K562 (cell line): ENCODE measurements around the gene DEGS2. TPM values are rescaled to one million over a fixed set of nuclear protein-coding genes. Genes with fewer than 3 reads are reported as not detected.

Experiments
- ATAC-seq: fragments of 200-7000 bp; cut with Tn5 transposase; 3 replicates; pipeline ENCODE4 v1.9.1; 2020; ENCODE audit warnings: moderate library complexity
- BruUV-seq: library from RNA; stranded (reverse); fragments of 400-500 nt; replicated peaks from 2 replicates; lab custom pipeline; 2021; lab: Mats Ljungman, UMichigan
- CTCF ChIA-PET: fragments of 300-600 bp; formaldehyde crosslinking; extraction: SDS; loops from one replicate; lab custom pipeline; 2021; ENCODE audit warnings: low intra/inter-chr PET ratio; lab: Yijun Ruan, JAX
- POLR2A ChIA-PET: fragments of 300-600, 350-650 bp; sonication (Branson Sonifier 250); formaldehyde crosslinking; extraction: SDS; loops from one replicate; lab custom pipeline; 2021; ENCODE audit warnings: antibody characterized with exemption, inconsistent platforms; lab: Yijun Ruan, JAX
- DNase-seq, 4 experiments: peaks; one replicate each; pipeline versions ENCODE4 v3.0.0 to v3.0.0-alpha.2; 2011 to 2018; ENCODE audit warnings: low spot score in 3 of 4, mixed read lengths in 3 of 4; ENCODE audit errors: extremely low read depth in 1 of 4
- FAIRE-seq: peaks from 2 replicates; lab custom pipeline; 2011; peaks lifted over from hg19 to GRCh38; lab: Jason Lieb, UNC
- H2AFZ ChIP-seq: 2 replicates; pipeline ENCODE4 v1.6.0; 2011; ENCODE audit warnings: low read depth, low read length, control low read depth, inconsistent platforms
- H3K27ac ChIP-seq: fragments of 200-600 bp; 3 replicates; pipeline ENCODE4 v1.8.0; 2011; ENCODE audit warnings: low read depth, mild to moderate bottlenecking, control low read depth, inconsistent platforms, low read length, moderate library complexity, mixed read lengths; ENCODE audit errors: extremely low read depth
- H3K27me3 ChIP-seq, 2 experiments: fragments of 300-600 bp in 1 of 2; 2 replicates in 1 of 2; 3 replicates in 1 of 2; pipeline versions ENCODE4 v1.6.0 to v1.8.0; 2011; ENCODE audit warnings: inconsistent platforms in 2 of 2, low read length in 2 of 2, mild to moderate bottlenecking in 1 of 2, mixed read lengths in 1 of 2, moderate library complexity in 1 of 2; ENCODE audit not compliant: control insufficient read depth in 2 of 2, insufficient read depth in 2 of 2
- H3K36me3 ChIP-seq: fragments of 300-600 bp; 3 replicates; pipeline ENCODE4 v1.8.0; 2011; ENCODE audit warnings: mild to moderate bottlenecking, low read length, inconsistent platforms; ENCODE audit not compliant: control insufficient read depth, insufficient read depth
- H3K4me1 ChIP-seq, 2 experiments: fragments of 200-600 bp in 1 of 2; replicated peaks in 1 of 2; 2 replicates in 1 of 2; 3 replicates in 1 of 2; pipeline versions ENCODE4 v1.5.1 to v1.8.0; 2011; ENCODE audit warnings: inconsistent platforms in 2 of 2, low read length in 2 of 2, mild to moderate bottlenecking in 1 of 2, mixed read lengths in 1 of 2, moderate library complexity in 1 of 2; ENCODE audit not compliant: control insufficient read depth in 2 of 2, insufficient read depth in 2 of 2
- H3K4me2 ChIP-seq: 2 replicates; pipeline ENCODE4 v1.6.1; 2011; ENCODE audit warnings: low read length, control low read depth, inconsistent platforms, mixed read lengths; ENCODE audit not compliant: insufficient read depth
- H3K4me3 ChIP-seq: fragments of 200-600 bp; sonication (generic), shearing (Covaris generic); 2 replicates; pipeline ENCODE4 v1.5.1; 2016; ENCODE audit warnings: control low read depth, inconsistent platforms
- H3K79me2 ChIP-seq: fragments of 200-600 bp; 3 replicates; pipeline ENCODE4 v1.8.0; 2011; ENCODE audit warnings: low read length, inconsistent platforms; ENCODE audit not compliant: control insufficient read depth, insufficient read depth
- H3K9ac ChIP-seq, 2 experiments: 2 replicates each; pipeline versions ENCODE4 v1.6.0 to v1.6.1; 2011; ENCODE audit warnings: low read depth in 2 of 2, low read length in 2 of 2, control low read depth in 1 of 2, inconsistent platforms in 1 of 2, mild to moderate bottlenecking in 1 of 2, mixed read lengths in 1 of 2; ENCODE audit not compliant: insufficient read depth in 1 of 2
- H3K9me1 ChIP-seq: one replicate; pipeline ENCODE4 v1.6.0; 2011; ENCODE audit warnings: inconsistent platforms, mild to moderate bottlenecking, low read length, moderate library complexity; ENCODE audit not compliant: control insufficient read depth, insufficient read depth
- H3K9me3 ChIP-seq: replicated peaks from 2 replicates; pipeline ENCODE4 v1.5.1; 2011; ENCODE audit warnings: low read depth, low read length, inconsistent platforms; ENCODE audit not compliant: control insufficient read depth, insufficient read depth
- H4K20me1 ChIP-seq: replicated peaks from 2 replicates; pipeline ENCODE4 v1.6.1; 2011; ENCODE audit warnings: low read length, inconsistent platforms, mixed read lengths; ENCODE audit not compliant: control insufficient read depth, insufficient read depth
- BRD9 ChIP-seq: fragments of 450-650 bp; IDR thresholded peaks from 2 replicates; pipeline ENCODE4 v1.6.1; 2018; ENCODE audit warnings: low read depth; ENCODE audit not compliant: partially characterized antibody
- CHD2 ChIP-seq: IDR thresholded peaks from 2 replicates; pipeline ENCODE4 v1.6.1; 2011; ENCODE audit warnings: low read depth, low read length
- ETV6 ChIP-seq, 3 experiments: fragments of 150-350 bp in 1 of 3; sonication (generic) in 1 of 3; formaldehyde crosslinking in 1 of 3; IDR thresholded peaks; 2 replicates each; pipeline versions ENCODE4 v1.6.1 to v1.8.0; 2014 to 2022; ENCODE audit warnings: borderline replicate concordance in 2 of 3, low read depth in 2 of 3, antibody characterized with exemption in 1 of 3, low read length in 1 of 3, mild to moderate bottlenecking in 1 of 3, missing genetic modification reagents in 1 of 3
- FOXK2 ChIP-seq, 2 experiments: fragments of 450-650 bp; IDR thresholded peaks in 1 of 2; conservative IDR thresholded peaks in 1 of 2; 2 replicates each; pipeline ENCODE4 v1.6.1; 2016; ENCODE audit warnings: low read depth in 2 of 2, mild to moderate bottlenecking in 1 of 2
- HMGN3 ChIP-seq: IDR thresholded peaks from 2 replicates; pipeline ENCODE4 v1.6.1; 2011; ENCODE audit warnings: borderline replicate concordance, low read depth, mild to moderate bottlenecking, mixed read lengths, low read length; ENCODE audit not compliant: insufficient read length; ENCODE audit errors: extremely low read depth
- KLF1 ChIP-seq: fragments of 450-650 bp; IDR thresholded peaks from 2 replicates; pipeline ENCODE4 v1.6.1; 2016; ENCODE audit warnings: missing genetic modification characterization, missing compliant biosample characterization
- MCM5 ChIP-seq: fragments of 450-650 bp; IDR thresholded peaks from 2 replicates; pipeline ENCODE4 v1.6.1; 2016; ENCODE audit warnings: low read depth
- MTA2 ChIP-seq: fragments of 450-650 bp; IDR thresholded peaks from 2 replicates; pipeline ENCODE4 v1.6.1; 2016; ENCODE audit warnings: low read depth
- NR2F6 ChIP-seq: fragments of 450-650 bp; formaldehyde crosslinking; IDR thresholded peaks from 2 replicates; pipeline ENCODE4 v1.4.0; 2020; ENCODE audit warnings: mild to moderate bottlenecking
- PRMT5 ChIP-seq: sonication (generic); formaldehyde crosslinking; IDR thresholded peaks from 2 replicates; pipeline ENCODE4 v1.5.0; 2020; ENCODE audit warnings: missing genetic modification reagents
- TAF7 ChIP-seq: fragments of 450-650 bp; IDR thresholded peaks from 2 replicates; pipeline ENCODE4 v1.6.1; 2016; ENCODE audit warnings: missing genetic modification characterization, missing compliant biosample characterization
- TAF9B ChIP-seq: fragments of 450-650 bp; IDR thresholded peaks from 2 replicates; pipeline ENCODE4 v1.6.1; 2018; ENCODE audit warnings: mild to moderate bottlenecking; ENCODE audit not compliant: partially characterized antibody
- TFE3 ChIP-seq: fragments of 450-650 bp; formaldehyde crosslinking; IDR thresholded peaks from 2 replicates; pipeline ENCODE4 v1.4.0; 2020; ENCODE audit warnings: mild to moderate bottlenecking, mixed read lengths
- ZNF696 ChIP-seq: fragments of 250-450 bp; sonication (Bioruptor Pico); conservative IDR thresholded peaks from 2 replicates; pipeline ENCODE4 v1.4.0; 2020; ENCODE audit warnings: mild to moderate bottlenecking, moderate library complexity
- ZNF766 ChIP-seq: fragments of 200-800 bp; sonication (Bioruptor generic); conservative IDR thresholded peaks from 2 replicates; pipeline ENCODE4 v1.6.1; 2016; ENCODE audit warnings: missing genetic modification characterization, missing compliant biosample characterization
- ZNF830 ChIP-seq: fragments of 250-450 bp; sonication (Bioruptor Pico); IDR thresholded peaks from 2 replicates; pipeline ENCODE4 v1.5.0; 2021; ENCODE audit warnings: mild to moderate bottlenecking
- ZZZ3 ChIP-seq: fragments of 450-650 bp; IDR thresholded peaks from 2 replicates; pipeline ENCODE4 v1.6.1; 2016; ENCODE audit warnings: antibody characterized with exemption, mild to moderate bottlenecking, moderate library complexity
- WGBS: fragments of 100-300 bp; shearing (Covaris generic); methylation state at CpG from one replicate; pipeline ENCODE4 v1.1.6; 2016; ENCODE audit warnings: low coverage, mixed read lengths; ENCODE audit not compliant: insufficient coverage; ENCODE audit errors: missing lambda C conversion rate; 5-methylcytosine and 5-hydroxymethylcytosine counted together
- in situ Hi-C: fragments of 300-500 bp; cut with MboI; formaldehyde crosslinking; loops from 4 replicates; pipeline ENCODE4 v1.15.0; 2018; ENCODE audit warnings: inconsistent platforms, mixed read lengths
- intact Hi-C: fragments of 100-400 bp; cut with micrococcal nuclease; formaldehyde crosslinking; loops from 2 replicates; pipeline ENCODE4 v1.14.2; 2022
- polyA plus RNA-seq, 8 experiments: library from polyadenylated mRNA; depleted of rRNA in 4 of 8; stranded (reverse) in 5 of 8; unstranded in 3 of 8; fragments of >200 nt; fragmentation: Nextera tagmentation in 2 of 8; fragmentation: Illumina TruSeq in 1 of 8; extraction: Ambion mirVana in 2 of 8; extraction: Trizol in 1 of 8; gene quantifications; 2 replicates each; pipeline versions ENCODE4 v1.2.1 to v1.2.3, GENCODE V29; 2011 to 2014; ENCODE audit warnings: inconsistent platforms in 1 of 8, missing spikeins in 1 of 8
- total RNA-seq, 7 experiments: library from RNA; depleted of rRNA in 6 of 7; stranded (reverse); fragments of >200 nt in 6 of 7; fragmentation: Illumina TruSeq in 2 of 7; extraction: Trizol in 2 of 7; gene quantifications; 2 replicates each; pipeline versions ENCODE4 v1.2.1 to v1.2.3, GENCODE V29; 2011 to 2021; ENCODE audit warnings: low replicate concordance in 1 of 7
- TF ChIP-seq, protein P1 (sequence below): IDR thresholded peaks from 2 replicates; pipeline ENCODE4 v1.6.1; 2011; ENCODE audit warnings: borderline replicate concordance, low read depth, mild to moderate bottlenecking, moderate library complexity, low read length; ENCODE audit not compliant: insufficient read depth, poor library complexity, severe bottlenecking

DEGS2 gene
- total and polyA plus RNA-seq, 9 of the 15 experiments (the other 6 are each of a cell fraction or from before 2014, with no cell fraction given), result 0.22 to 2.9 (median 0.70) TPM

- no peak for TF ChIP-seq FOXK2 (conservative IDR thresholded peaks at IDR 0.05 in 1 of 2, IDR thresholded peaks at IDR 0.05 in 1 of 2; ENCODE audit: low read depth in 2 of 2)
- no peak for TF ChIP-seq TFE3 (CRISPR knock-in tag)
- no peak for TF ChIP-seq ZNF766 (CRISPR knock-in tag)
- no peak for TF ChIP-seq ZZZ3
- TF ChIP-seq MCM5, result no peak
- TF ChIP-seq NR2F6 (CRISPR knock-in tag), result no peak
These were observed 41.6 kb downstream of the DEGS2 start (continued) for GRCh38 chr14:100117633-100118395.

DNA sequence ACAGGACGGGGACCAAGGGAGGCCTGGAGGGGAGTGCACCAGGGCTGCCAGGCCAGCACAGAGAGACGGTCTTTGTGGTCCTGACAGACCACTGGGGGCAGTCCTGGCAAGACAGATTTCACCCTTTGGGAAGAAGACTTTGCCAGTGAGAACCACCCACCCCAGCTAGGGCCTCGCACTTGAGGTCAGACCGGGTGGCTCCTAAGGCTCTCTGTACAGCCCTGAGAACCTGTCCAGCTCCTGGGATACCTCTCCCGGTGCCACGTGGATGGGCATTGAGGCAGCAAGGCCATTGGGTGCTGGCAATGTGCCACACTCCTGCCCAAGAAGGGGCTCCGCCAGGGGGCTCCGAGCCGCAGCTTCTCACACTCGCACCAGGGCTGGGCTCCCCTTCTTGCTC, 42.4 kb downstream of the DEGS2 start:
- no peaks in the 10 kb centered on the region for H3K36me3 ChIP-seq
- no peak overlapping the region for H3K9ac ChIP-seq
- WGBS, result 84% methylated on average over 6 of the region's 10 CpGs
- no peaks in the 10 kb centered on the region for H3K79me2 ChIP-seq
- no peak for DNase-seq
- H3K4me3 ChIP-seq, result no peak overlapping the region
- intact Hi-C loops (no loop called here), in situ Hi-C loops (loop anchor here (5.0 to 10.0 kb wide), 2 partner anchors 45 to 132 kb away; no protein-coding TSS in a partner anchor)
- H3K4me1 ChIP-seq, result no peaks in the 10 kb centered on the region; a peak in 1 of 5 replicates
- no peak for FAIRE-seq
- H3K9me3 ChIP-seq, result no peaks in the 10 kb centered on the region
- H4K20me1 ChIP-seq, result no peaks in the 10 kb centered on the region
- POLR2A ChIA-PET, result no interaction called here
- H3K4me2 ChIP-seq, result no peak overlapping the region
- no peaks in the 10 kb centered on the region for H3K27me3 ChIP-seq
- H3K9me1 ChIP-seq, result no peaks in the 10 kb centered on the region
- no peak overlapping the region for H3K27ac ChIP-seq
- no peak overlapping the region for H2AFZ ChIP-seq
- no TSS peak for BruUV-seq
- CTCF ChIA-PET, result no interaction called here
- ATAC-seq, result no peak
- TF ChIP-seq MTA2 (no peak), ZNF696 (CRISPR knock-in tag) (no peak), KLF1 (no peak), PRMT5 (CRISPR knock-in tag) (no peak), TAF9B (no peak), HMGN3 (no peak), ETV6 (IDR thresholded peaks at IDR 0.05; ENCODE audit: borderline replicate concordance in 1 of 2, low read depth in 2 of 2, low read length in 1 of 2) (no peak), ETV6 (CRISPR knock-in tag; IDR thresholded peaks at IDR 0.05; ENCODE audit: borderline replicate concordance) (no peak), TAF7 (no peak), ZNF830 (no peak), BRD9 (no peak), CHD2 (no peak)
- TF ChIP-seq, protein P1, sequence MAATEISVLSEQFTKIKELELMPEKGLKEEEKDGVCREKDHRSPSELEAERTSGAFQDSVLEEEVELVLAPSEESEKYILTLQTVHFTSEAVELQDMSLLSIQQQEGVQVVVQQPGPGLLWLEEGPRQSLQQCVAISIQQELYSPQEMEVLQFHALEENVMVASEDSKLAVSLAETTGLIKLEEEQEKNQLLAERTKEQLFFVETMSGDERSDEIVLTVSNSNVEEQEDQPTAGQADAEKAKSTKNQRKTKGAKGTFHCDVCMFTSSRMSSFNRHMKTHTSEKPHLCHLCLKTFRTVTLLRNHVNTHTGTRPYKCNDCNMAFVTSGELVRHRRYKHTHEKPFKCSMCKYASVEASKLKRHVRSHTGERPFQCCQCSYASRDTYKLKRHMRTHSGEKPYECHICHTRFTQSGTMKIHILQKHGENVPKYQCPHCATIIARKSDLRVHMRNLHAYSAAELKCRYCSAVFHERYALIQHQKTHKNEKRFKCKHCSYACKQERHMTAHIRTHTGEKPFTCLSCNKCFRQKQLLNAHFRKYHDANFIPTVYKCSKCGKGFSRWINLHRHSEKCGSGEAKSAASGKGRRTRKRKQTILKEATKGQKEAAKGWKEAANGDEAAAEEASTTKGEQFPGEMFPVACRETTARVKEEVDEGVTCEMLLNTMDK, result no peak
